HG03039 (cell line): ENCODE data around the gene B2M.
"Not testable (repeated sequence)": the region's sequence is repeated elsewhere in the genome, so short reads cannot be mapped to it uniquely, and the experiment has no call there.

Experiments
- ATAC-seq: cut with Tn5 transposase; IDR thresholded peaks from one replicate; pipeline ENCODE4 v1.9.1; 2021; ENCODE audit warnings: mild to moderate bottlenecking, moderate library complexity; ENCODE audit not compliant: unreplicated experiment

B2M gene

DNA sequence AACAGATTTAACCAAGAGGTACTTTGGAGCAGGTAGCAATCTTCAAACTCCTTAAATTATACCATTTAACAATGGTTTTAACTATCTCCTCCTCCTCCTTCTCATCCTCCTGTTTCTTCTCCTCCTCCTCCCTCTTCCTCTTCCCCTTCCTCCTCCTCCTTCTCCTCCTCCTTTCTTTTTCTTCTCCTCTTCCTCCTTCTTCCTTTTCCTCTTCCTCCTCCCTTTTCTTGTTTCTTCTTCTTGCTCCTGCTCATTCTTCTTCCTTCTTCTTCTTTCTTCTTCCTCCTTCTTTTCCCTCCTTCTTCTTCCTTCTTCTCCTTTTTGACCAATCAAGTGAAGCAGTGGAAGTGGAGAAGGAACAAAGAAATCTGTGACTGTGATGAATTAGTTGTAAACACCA, 14.3 kb upstream of the B2M start:
- ATAC-seq, result no peak

DNA sequence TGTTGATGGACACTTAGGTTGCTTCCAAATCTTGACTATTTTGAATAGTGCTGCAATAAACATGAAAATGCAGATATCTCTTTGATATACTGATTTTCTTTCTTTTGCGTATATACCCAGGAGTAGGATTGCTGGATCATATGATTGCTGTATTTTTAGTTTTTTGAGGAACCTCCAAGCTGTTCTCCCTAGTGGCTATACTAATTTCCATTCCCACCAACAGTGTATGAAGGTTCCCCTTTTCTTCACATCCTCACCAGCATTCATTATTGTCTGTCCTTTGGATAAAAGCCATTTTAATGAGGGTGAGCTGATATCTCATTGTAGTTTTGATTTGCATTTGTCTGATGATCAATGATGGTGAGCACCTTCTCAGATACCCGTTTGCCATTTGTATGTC, 12.7 kb upstream of the B2M start:
- ATAC-seq, result no peak

DNA sequence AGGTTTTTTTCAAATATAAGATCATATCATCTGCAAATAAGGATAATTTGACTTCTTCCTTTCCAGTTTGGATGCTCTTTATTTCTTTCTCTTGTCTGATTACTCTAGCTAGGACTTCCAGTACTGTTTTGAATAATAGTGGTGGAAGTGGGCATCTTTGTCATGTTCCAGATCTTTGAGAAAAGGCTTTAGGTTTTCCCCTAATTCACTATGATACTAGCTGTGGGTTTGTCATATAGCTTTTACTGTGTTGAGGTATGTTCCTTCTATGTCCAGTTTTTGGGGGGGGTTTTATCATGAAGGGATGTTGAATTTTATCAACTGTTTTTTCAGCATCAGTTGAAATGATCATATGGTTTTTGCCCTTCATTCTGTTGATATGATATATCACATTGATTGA, 10.6 kb upstream of the B2M start:
- not testable (repeated sequence) for ATAC-seq

DNA sequence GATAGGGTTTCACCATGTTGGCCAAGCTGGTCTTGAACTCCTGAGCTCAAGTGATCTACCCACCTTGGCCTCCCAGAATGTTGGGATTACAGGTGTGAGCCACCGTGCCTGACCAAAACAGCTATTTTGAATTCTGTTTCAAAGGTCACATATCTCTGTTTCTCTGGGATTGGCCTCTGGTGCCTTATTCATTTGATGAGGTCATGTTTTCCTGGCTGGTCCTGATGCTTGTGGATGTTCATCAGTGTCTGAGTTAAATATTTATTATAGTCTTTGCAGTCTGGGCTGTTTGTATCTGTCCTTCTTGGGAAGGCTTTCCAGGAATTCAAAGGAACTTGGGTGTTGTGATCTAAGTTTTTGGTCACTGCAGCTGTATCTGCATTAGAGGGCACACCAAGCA, 5.3 kb upstream of the B2M start:
- no peak for ATAC-seq

DNA sequence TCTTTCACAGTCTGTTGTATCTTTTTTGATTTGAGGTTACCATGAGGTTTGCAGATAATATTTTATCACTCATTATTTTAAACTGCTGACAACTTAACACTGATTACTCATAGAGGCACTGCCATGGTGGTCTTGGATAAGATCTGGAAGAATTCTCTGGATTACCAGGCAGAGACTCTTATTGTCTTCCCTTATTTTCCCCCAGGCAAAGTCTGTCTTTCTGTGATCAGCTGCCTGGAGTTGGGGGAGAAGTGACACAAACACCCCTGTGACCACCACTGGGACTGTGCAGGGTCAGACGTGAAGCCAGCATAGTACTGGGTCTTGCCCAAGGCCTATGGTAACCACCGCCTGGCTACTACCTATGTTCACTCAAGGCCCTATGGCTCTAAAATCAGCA, 4.9 kb upstream of the B2M start:
- no peak for ATAC-seq

DNA sequence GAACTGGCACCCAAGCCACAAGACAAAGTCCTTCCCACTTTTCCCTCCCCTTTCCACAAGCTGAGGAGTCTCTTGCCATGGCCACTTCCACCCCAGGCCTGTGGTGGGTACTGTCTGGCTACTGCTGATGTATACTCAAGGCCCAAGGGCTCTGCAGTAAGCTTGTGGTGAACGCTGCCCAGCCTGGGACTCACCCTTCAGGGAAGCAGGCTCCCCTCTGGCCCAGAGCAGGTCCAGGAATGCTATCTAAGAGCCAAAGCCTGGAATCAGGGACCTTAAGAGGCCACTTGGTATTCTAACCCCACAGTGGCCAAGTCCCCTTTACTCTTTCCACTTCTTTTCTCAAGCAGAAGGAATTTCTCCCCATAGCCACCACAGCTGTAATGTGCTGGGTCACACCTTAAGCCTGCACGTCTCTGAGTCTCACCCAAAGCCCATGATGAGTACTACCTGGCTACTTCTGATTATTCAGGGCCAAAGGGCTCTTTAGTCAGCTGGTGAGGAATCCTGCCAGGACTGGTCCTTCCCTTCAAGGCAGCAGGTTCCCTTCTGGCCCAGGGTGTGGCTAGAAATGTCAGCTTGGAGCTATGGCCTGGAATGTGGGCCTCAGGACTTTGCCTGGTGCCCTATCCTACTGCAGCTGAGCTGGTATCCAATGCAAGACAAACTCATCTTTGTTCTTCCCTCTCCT, 4.2 kb upstream of the B2M start:
- no peak for ATAC-seq

DNA sequence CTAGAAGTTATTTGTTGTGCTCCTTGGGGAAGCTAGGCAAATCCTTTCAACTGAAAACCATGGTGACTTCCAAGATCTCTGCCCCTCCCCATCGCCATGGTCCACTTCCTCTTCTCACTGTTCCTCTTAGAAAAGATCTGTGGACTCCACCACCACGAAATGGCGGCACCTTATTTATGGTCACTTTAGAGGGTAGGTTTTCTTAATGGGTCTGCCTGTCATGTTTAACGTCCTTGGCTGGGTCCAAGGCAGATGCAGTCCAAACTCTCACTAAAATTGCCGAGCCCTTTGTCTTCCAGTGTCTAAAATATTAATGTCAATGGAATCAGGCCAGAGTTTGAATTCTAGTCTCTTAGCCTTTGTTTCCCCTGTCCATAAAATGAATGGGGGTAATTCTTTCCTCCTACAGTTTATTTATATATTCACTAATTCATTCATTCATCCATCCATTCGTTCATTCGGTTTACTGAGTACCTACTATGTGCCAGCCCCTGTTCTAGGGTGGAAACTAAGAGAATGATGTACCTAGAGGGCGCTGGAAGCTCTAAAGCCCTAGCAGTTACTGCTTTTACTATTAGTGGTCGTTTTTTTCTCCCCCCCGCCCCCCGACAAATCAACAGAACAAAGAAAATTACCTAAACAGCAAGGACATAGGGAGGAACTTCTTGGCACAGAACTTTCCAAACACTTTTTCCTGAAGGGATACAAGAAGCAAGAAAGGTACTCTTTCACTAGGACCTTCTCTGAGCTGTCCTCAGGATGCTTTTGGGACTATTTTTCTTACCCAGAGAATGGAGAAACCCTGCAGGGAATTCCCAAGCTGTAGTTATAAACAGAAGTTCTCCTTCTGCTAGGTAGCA, 851 bp upstream of the B2M start:
- ATAC-seq, result no peak

DNA sequence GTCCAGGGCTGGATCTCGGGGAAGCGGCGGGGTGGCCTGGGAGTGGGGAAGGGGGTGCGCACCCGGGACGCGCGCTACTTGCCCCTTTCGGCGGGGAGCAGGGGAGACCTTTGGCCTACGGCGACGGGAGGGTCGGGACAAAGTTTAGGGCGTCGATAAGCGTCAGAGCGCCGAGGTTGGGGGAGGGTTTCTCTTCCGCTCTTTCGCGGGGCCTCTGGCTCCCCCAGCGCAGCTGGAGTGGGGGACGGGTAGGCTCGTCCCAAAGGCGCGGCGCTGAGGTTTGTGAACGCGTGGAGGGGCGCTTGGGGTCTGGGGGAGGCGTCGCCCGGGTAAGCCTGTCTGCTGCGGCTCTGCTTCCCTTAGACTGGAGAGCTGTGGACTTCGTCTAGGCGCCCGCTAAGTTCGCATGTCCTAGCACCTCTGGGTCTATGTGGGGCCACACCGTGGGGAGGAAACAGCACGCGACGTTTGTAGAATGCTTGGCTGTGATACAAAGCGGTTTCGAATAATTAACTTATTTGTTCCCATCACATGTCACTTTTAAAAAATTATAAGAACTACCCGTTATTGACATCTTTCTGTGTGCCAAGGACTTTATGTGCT, 527 bp downstream of the B2M start:
- ATAC-seq, result peak; percentile 23

DNA sequence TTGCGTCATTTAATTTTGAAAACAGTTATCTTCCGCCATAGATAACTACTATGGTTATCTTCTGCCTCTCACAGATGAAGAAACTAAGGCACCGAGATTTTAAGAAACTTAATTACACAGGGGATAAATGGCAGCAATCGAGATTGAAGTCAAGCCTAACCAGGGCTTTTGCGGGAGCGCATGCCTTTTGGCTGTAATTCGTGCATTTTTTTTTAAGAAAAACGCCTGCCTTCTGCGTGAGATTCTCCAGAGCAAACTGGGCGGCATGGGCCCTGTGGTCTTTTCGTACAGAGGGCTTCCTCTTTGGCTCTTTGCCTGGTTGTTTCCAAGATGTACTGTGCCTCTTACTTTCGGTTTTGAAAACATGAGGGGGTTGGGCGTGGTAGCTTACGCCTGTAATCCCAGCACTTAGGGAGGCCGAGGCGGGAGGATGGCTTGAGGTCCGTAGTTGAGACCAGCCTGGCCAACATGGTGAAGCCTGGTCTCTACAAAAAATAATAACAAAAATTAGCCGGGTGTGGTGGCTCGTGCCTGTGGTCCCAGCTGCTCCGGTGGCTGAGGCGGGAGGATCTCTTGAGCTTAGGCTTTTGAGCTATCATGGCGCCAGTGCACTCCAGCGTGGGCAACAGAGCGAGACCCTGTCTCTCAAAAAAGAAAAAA, 1.2 kb downstream of the B2M start:
- no peak for ATAC-seq

DNA sequence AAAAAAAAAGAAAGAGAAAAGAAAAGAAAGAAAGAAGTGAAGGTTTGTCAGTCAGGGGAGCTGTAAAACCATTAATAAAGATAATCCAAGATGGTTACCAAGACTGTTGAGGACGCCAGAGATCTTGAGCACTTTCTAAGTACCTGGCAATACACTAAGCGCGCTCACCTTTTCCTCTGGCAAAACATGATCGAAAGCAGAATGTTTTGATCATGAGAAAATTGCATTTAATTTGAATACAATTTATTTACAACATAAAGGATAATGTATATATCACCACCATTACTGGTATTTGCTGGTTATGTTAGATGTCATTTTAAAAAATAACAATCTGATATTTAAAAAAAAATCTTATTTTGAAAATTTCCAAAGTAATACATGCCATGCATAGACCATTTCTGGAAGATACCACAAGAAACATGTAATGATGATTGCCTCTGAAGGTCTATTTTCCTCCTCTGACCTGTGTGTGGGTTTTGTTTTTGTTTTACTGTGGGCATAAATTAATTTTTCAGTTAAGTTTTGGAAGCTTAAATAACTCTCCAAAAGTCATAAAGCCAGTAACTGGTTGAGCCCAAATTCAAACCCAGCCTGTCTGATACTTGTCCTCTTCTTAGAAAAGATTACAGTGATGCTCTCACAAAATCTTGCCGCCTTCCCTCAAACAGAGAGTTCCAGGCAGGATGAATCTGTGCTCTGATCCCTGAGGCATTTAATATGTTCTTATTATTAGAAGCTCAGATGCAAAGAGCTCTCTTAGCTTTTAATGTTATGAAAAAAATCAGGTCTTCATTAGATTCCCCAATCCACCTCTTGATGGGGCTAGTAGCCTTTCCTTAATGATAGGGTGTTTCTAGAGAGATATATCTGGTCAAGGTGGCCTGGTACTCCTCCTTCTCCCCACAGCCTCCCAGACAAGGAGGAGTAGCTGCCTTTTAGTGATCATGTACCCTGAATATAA, 2.0 kb downstream of the B2M start:
- no peak for ATAC-seq

DNA sequence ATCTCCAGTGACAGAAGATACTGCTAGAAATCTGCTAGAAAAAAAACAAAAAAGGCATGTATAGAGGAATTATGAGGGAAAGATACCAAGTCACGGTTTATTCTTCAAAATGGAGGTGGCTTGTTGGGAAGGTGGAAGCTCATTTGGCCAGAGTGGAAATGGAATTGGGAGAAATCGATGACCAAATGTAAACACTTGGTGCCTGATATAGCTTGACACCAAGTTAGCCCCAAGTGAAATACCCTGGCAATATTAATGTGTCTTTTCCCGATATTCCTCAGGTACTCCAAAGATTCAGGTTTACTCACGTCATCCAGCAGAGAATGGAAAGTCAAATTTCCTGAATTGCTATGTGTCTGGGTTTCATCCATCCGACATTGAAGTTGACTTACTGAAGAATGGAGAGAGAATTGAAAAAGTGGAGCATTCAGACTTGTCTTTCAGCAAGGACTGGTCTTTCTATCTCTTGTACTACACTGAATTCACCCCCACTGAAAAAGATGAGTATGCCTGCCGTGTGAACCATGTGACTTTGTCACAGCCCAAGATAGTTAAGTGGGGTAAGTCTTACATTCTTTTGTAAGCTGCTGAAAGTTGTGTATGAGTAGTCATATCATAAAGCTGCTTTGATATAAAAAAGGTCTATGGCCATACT, 4.0 kb downstream of the B2M start:
- no peak for ATAC-seq

DNA sequence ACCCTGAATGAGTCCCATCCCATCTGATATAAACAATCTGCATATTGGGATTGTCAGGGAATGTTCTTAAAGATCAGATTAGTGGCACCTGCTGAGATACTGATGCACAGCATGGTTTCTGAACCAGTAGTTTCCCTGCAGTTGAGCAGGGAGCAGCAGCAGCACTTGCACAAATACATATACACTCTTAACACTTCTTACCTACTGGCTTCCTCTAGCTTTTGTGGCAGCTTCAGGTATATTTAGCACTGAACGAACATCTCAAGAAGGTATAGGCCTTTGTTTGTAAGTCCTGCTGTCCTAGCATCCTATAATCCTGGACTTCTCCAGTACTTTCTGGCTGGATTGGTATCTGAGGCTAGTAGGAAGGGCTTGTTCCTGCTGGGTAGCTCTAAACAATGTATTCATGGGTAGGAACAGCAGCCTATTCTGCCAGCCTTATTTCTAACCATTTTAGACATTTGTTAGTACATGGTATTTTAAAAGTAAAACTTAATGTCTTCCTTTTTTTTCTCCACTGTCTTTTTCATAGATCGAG, 4.5 kb downstream of the B2M start:
- no peak for ATAC-seq

DNA sequence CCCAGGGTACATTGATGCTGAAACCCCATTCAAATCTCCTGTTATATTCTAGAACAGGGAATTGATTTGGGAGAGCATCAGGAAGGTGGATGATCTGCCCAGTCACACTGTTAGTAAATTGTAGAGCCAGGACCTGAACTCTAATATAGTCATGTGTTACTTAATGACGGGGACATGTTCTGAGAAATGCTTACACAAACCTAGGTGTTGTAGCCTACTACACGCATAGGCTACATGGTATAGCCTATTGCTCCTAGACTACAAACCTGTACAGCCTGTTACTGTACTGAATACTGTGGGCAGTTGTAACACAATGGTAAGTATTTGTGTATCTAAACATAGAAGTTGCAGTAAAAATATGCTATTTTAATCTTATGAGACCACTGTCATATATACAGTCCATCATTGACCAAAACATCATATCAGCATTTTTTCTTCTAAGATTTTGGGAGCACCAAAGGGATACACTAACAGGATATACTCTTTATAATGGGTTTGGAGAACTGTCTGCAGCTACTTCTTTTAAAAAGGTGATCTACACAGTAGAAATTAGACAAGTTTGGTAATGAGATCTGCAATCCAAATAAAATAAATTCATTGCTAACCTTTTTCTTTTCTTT, 5.8 kb downstream of the B2M start:
- no peak for ATAC-seq

DNA sequence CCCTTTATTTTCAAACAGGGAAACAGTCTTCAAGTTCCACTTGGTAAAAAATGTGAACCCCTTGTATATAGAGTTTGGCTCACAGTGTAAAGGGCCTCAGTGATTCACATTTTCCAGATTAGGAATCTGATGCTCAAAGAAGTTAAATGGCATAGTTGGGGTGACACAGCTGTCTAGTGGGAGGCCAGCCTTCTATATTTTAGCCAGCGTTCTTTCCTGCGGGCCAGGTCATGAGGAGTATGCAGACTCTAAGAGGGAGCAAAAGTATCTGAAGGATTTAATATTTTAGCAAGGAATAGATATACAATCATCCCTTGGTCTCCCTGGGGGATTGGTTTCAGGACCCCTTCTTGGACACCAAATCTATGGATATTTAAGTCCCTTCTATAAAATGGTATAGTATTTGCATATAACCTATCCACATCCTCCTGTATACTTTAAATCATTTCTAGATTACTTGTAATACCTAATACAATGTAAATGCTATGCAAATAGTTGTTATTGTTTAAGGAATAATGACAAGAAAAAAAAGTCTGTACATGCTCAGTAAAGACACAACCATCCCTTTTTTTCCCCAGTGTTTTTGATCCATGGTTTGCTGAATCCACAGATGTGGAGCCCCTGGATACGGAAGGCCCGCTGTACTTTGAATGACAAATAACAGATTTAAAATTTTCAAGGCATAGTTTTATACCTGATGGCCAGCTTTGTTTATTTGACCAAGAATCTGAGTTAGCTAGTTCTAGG, 7.0 kb downstream of the B2M start:
- no peak for ATAC-seq

DNA sequence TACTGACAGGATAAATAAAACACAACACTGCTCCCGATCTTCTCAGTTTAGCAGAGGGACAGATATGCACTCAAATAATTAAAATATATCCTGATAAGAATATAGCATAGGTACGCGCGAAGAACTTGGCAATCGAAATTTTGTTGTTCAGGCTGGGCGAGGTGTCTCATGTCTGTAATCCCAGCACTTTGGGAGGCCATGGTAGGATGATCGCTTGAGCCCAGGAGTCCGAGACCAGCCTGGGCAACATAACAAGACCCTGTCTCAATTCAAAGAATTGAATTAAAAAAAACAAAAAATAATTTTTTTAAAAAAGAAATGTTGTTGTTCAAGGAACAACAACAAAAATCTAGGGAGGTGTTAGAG, 7.6 kb downstream of the B2M start:
- ATAC-seq, result no peak

DNA sequence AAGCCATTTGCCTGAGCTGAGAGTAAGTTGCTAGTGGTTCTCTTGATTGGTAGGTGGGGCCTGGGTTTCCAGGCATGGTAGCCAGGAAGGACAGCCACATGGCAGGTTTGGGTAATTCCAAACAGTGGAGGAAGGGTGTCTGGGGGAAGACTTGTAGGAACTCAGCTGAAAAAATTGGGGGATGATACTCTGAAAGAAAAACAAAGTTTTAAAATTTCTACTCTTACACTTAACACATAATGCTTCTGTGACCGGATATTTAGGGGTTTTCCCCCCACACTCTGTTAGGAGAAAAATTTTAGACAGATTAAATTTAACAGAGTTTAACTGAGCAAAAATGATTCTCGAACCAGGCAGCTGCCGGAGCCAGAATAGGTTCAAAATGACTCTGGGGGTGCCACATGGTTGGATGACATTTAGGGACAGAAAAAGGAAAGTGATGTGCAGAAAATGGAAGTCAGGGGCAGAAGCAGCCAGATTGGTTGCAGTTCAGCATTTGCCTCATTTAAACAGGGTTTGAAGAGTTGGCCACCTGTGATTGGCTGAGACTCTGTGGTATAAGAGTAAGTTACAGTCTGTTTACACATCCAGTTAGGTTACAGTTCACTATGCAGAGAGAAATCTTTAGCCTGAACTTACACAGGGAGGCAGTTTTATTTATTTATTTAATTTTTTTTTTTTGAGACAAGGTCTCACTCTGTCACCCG, 8.1 kb downstream of the B2M start:
- ATAC-seq, result peak; percentile 43

DNA sequence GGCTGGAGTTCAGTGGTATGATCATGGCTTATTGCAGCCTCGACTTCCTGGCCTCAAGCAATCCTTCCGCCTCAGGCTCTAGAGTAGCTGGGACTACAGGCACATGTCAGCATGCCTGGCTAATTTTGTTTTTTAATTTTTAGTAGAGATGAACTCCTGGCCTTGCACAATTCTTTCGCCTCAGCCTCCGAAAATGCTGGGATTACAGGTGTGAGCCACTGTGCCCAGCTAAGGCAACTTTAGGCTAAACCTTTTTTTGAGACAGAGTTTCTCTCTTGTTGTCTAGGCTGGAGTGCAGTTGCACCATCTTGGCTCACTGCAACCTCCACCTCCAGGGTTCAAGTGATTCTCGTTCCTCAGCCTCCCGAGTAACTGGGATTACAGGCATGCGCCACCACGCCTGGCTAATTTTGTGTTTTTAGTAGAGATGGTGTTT, 8.7 kb downstream of the B2M start:
- ATAC-seq, result not testable (repeated sequence)
